Esophagus muscularis mucosa (tissue), 4 donors: ENCODE measurements around the gene AMOT. TPM values are rescaled to one million over a fixed set of nuclear protein-coding genes. Genes with fewer than 3 reads are reported as not detected.

Experiments used
- DNase-seq: peaks from one replicate; pipeline ENCODE4 v3.0.0-alpha.2; 2017; ENCODE audit errors: extremely low spot score
- H3K27ac ChIP-seq, 4 donors: fragments of 200-600 bp; sonication (generic); replicated peaks in 1 of 4; 1 replicate in 3 of 4; 2 replicates in 1 of 4; pipeline ENCODE4 v1.5.1; 2016 to 2019; ENCODE audit warnings: mild to moderate bottlenecking in 1 of 4
- H3K27me3 ChIP-seq, 4 donors: fragments of 200-600 bp; sonication (generic); one replicate each; pipeline versions ENCODE4 v1.5.1 to v1.6.0; 2016 to 2019
- H3K36me3 ChIP-seq, 4 donors: fragments of 200-600 bp; sonication (generic); one replicate each; pipeline ENCODE4 v1.5.1; 2016 to 2019
- H3K4me1 ChIP-seq, 4 donors: fragments of 200-600 bp; sonication (generic); one replicate each; pipeline ENCODE4 v1.5.1; 2016 to 2019
- H3K4me3 ChIP-seq, 4 donors: fragments of 200-600 bp; sonication (generic); 1 replicate in 2 of 4; 2 replicates in 2 of 4; pipeline ENCODE4 v1.5.1; 2016 to 2019; ENCODE audit warnings: mild to moderate bottlenecking in 4 of 4, moderate library complexity in 1 of 4
- H3K9me3 ChIP-seq, 4 donors: fragments of 200-600 bp; sonication (generic); 1 replicate in 3 of 4; 2 replicates in 1 of 4; pipeline ENCODE4 v1.5.1; 2016 to 2019
- EP300 ChIP-seq: sonication (generic); formaldehyde crosslinking; IDR thresholded peaks from one replicate; pipeline ENCODE4 v1.6.1; 2017; ENCODE audit warnings: antibody characterized with exemption
- POLR2A ChIP-seq: fragments of 450-650 bp; IDR thresholded peaks from one replicate; pipeline ENCODE4 v1.6.1; 2017; ENCODE audit warnings: antibody characterized with exemption, moderate library complexity, mild to moderate bottlenecking, low read depth
- POLR2AphosphoS5 ChIP-seq, 2 donors: sonication (generic); formaldehyde crosslinking; IDR thresholded peaks; one replicate each; pipeline ENCODE4 v1.6.1; 2017; ENCODE audit warnings: antibody characterized with exemption in 2 of 2
- WGBS: methylation state at CpG from one replicate; pipeline ENCODE4 v1.1.5; 2018; 5-methylcytosine and 5-hydroxymethylcytosine counted together
- intact Hi-C: fragments of 100-400 bp; cut with DNase I; formaldehyde crosslinking; loops from one replicate; pipeline ENCODE4 v1.15.1; 2023
- total RNA-seq, 4 donors: library from RNA; depleted of rRNA; stranded (reverse); fragments of >200 nt; gene quantifications; one replicate each; pipeline versions ENCODE4 v1.1.0 to v1.2.1, GENCODE V29; 2016
- TF ChIP-seq, protein P1 (sequence below), 3 experiments: fragments of 200-600 bp in 2 of 3; fragments of 450-650 bp in 1 of 3; sonication (generic) in 2 of 3; IDR thresholded peaks; one replicate each; pipeline ENCODE4 v1.5.1; 2017 to 2019; ENCODE audit warnings: antibody characterized with exemption in 3 of 3, mild to moderate bottlenecking in 2 of 3, moderate library complexity in 1 of 3

Gene AMOT
- total RNA-seq, 4 donors from 2014 or later, result 4.5 to 11.1 (median 9.2) TPM

DNA sequence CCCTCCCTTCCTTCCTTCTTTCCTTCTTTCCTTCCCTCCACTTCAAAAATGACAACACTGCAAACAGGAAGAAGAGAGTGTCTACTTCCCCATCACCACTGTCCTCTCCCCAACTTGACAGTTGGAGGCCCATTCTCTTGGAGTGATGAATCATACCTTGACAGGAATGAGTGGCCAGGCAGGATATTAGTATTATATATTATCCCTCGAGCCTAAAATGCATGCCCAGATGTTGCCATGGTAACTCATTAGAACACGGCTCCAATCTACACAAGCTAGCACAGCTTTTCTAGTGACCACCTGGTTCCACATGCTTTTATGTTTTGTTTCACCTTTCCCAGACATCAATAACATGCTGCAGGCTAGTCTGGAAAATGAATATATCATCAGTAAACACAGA, 89.6 kb downstream of the AMOT start:
- Histone ChIP-seq H3K27ac (no peak overlapping the region), H3K4me1 (no peaks in the 10 kb centered on the region), H3K27me3 (no peaks in the 10 kb centered on the region), H3K9me3 (no peaks in the 10 kb centered on the region), H3K4me3 (no peak overlapping the region), H3K36me3 (no peaks in the 10 kb centered on the region)
- WGBS, result 51% methylated on average over 2 of the region's 2 CpGs
- intact Hi-C loops, result no loop called here
- no peak for DNase-seq
- TF ChIP-seq EP300, result no peak
- TF ChIP-seq, protein P1, sequence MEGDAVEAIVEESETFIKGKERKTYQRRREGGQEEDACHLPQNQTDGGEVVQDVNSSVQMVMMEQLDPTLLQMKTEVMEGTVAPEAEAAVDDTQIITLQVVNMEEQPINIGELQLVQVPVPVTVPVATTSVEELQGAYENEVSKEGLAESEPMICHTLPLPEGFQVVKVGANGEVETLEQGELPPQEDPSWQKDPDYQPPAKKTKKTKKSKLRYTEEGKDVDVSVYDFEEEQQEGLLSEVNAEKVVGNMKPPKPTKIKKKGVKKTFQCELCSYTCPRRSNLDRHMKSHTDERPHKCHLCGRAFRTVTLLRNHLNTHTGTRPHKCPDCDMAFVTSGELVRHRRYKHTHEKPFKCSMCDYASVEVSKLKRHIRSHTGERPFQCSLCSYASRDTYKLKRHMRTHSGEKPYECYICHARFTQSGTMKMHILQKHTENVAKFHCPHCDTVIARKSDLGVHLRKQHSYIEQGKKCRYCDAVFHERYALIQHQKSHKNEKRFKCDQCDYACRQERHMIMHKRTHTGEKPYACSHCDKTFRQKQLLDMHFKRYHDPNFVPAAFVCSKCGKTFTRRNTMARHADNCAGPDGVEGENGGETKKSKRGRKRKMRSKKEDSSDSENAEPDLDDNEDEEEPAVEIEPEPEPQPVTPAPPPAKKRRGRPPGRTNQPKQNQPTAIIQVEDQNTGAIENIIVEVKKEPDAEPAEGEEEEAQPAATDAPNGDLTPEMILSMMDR (IDR thresholded peaks at IDR 0.05), result no peak
- no peak for TF ChIP-seq POLR2AphosphoS5 (IDR thresholded peaks at IDR 0.05)
- TF ChIP-seq POLR2A, result no peak

DNA sequence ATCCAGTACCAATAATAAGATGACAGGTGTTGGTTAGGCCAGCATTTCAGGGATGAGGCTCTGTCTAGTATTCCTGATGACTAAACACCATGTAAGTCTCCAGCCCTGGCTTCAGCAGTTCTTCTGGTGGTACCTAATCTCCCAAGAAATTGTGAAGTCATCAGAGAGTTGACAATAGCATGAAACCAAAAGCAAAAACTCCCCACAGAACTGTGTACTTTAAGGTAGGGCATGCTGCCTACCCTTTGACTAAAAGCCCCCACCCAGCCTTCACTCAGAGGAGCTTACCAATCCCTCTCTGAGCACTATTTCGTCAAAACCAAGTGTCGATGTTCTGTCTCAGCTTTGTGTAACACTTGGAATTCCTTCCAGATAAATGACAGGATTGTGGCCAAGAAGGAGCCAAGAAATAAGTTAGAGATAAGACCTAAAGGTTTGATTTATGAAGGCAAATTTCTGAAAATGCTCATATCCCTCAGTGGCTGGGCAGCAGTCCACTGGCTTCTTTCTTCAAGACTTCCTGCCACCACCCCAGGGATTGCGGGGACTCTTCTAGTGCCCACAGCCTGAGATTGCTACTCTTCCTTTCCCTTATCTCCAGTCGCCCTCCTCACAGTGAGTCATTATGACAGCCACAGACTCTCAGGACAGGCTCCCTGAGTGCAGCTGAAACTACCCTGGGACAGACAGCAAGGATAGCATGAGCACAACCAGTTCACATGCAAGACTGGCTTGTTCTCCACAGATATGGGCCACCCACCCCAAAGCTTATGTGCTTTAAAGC, 93.6 kb downstream of the AMOT start:
- Histone ChIP-seq H3K4me3 (no peak overlapping the region), H3K27me3 (peaks cover 0 to 3% (median 0%) of the 10 kb centered on the region in 4 donors), H3K4me1 (no peaks in the 10 kb centered on the region), H3K27ac (no peak overlapping the region), H3K9me3 (no peaks in the 10 kb centered on the region), H3K36me3 (no peaks in the 10 kb centered on the region)
- intact Hi-C loops, result no loop called here
- TF ChIP-seq POLR2AphosphoS5 (IDR thresholded peaks at IDR 0.05), result no peak
- TF ChIP-seq POLR2A, result no peak
- no peak for TF ChIP-seq EP300
- TF ChIP-seq, protein P1 (IDR thresholded peaks at IDR 0.05), result no peak
- no peak for DNase-seq
- WGBS, result 69% methylated on average over 4 of the region's 4 CpGs

DNA sequence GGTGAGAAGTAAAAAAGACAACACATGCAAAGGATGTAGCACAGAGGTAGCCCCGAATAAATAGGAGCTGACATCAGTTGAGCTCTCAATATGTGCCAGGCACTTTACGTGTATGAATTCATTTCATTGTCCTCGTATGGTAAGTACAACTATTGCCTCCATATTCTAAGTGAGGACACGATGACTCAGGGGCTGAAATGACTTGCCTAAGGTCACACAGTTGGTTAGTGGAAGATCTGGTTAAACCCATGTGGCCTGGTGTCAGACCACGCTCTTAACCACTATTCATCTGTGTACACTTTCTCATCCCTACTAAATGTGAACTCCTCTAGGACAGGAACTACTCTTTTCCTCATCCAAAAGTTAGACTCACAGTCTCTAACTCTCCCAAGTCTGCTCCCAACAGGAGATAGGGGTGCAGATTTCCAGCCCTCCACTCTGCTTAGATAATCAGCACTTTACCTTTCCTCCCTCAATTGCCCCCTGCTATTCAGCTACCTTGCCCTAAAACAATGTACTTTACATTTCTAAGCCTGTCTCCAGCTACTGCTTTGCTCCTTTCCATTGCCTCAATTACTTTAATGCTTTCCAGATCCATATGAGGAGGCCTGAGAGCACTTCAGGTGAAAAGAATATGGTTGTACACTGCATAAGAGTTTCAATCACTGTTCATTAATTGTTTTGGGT, 102.1 kb downstream of the AMOT start:
- Histone ChIP-seq H3K4me3 (no peak overlapping the region), H3K27ac (no peak overlapping the region), H3K36me3 (no peaks in the 10 kb centered on the region), H3K9me3 (no peaks in the 10 kb centered on the region), H3K4me1 (no peaks in the 10 kb centered on the region), H3K27me3 (no peaks in the 10 kb centered on the region)
- no peak for TF ChIP-seq POLR2AphosphoS5 (IDR thresholded peaks at IDR 0.05)
- TF ChIP-seq EP300, result no peak
- TF ChIP-seq, protein P1 (IDR thresholded peaks at IDR 0.05), result no peak
- TF ChIP-seq POLR2A, result no peak
- intact Hi-C loops, result no loop called here
- WGBS, result 71% methylated on average over 5 of the region's 5 CpGs
- no peak for DNase-seq

DNA sequence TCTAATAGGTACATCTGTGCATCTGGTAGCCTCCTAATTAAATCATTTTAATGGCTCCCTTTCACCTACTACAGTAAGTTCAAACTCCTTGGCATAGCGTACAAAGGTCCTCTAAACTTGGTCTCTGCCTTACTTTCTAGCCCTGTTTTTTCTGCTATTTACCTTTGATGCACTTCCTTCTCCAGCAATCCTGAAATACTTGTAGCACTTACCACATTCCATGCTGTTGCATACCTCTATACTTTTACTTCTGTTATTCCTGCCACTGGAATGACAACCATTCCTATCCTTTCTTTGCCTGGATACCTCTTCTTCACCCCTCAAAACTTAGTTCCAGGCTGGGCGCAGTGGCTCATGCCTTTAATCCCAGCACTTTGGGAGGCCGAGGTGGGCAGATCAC, 104.3 kb downstream of the AMOT start:
- H3K9me3 ChIP-seq, result no peaks in the 10 kb centered on the region
- no peak for DNase-seq
- intact Hi-C loops, result no loop called here
- no peaks in the 10 kb centered on the region for H3K4me1 ChIP-seq
- no peaks in the 10 kb centered on the region for H3K36me3 ChIP-seq
- TF ChIP-seq EP300 (no peak), POLR2A (no peak), POLR2AphosphoS5 (IDR thresholded peaks at IDR 0.05) (no peak)
- TF ChIP-seq, protein P1 (IDR thresholded peaks at IDR 0.05), result no peak
- WGBS, result 82% methylated on average over 3 of the region's 3 CpGs
- no peak overlapping the region for H3K27ac ChIP-seq
- H3K27me3 ChIP-seq, result no peaks in the 10 kb centered on the region
- no peak overlapping the region for H3K4me3 ChIP-seq
